ENCODE measurements around the gene CCDC3. TPM values are rescaled to one million over a fixed set of nuclear protein-coding genes. Genes with fewer than 3 reads are reported as not detected.
A peak's percentile ranks its signal among the peaks of the same experiment; 100 is the strongest.

The CCDC3 gene
- total and polyA plus RNA-seq, 2 of the 8 experiments (the other 6 are each of a cell fraction or from before 2014, with no cell fraction given): 3.4 to 3.7 TPM

- TF ChIP-seq SIN3A (conservative IDR thresholded peaks at IDR 0.05 in 1 of 2, IDR thresholded peaks at IDR 0.05 in 1 of 2; ENCODE audit: low read depth in 1 of 2, low read length in 2 of 2) (no peak), YY1 (IDR thresholded peaks at IDR 0.05; ENCODE audit: low read depth, low read length) (peak; percentile 78), EZH2 (IDR thresholded peaks at IDR 0.05; ENCODE audit: low read depth, low read length, severe bottlenecking) (no peak), ASH2L (IDR thresholded peaks at IDR 0.05; ENCODE audit: low read length) (peak; percentile 28), CTBP2 (IDR thresholded peaks at IDR 0.05; ENCODE audit: borderline replicate concordance, insufficient read depth, insufficient read length, low read length) (no peak), RFX5 (IDR thresholded peaks at IDR 0.05; ENCODE audit: borderline replicate concordance, low read depth, low read length) (no peak)
- TF ChIP-seq, protein P1, sequence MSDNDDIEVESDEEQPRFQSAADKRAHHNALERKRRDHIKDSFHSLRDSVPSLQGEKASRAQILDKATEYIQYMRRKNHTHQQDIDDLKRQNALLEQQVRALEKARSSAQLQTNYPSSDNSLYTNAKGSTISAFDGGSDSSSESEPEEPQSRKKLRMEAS (IDR thresholded peaks at IDR 0.05): peak; percentile 76
Observed at GRCh38 chr10:12943425-12943824, 58.1 kb downstream of the CCDC3 start (continued).

Measured in H1 (cell line).